HEK293 (cell line): ENCODE results near the gene TUT1.

Experiments
- CTCF ChIP-seq: fragments of 450-650 bp; formaldehyde crosslinking; IDR thresholded peaks from 2 replicates; pipeline ENCODE4 v1.5.1; 2016; ENCODE audit warnings: missing biosample characterization, missing genetic modification characterization
- FEZF1 ChIP-seq: fragments of 450-650 bp; formaldehyde crosslinking; IDR thresholded peaks from 2 replicates; pipeline ENCODE4 v1.5.1; 2016; ENCODE audit warnings: missing biosample characterization, missing genetic modification characterization
- PATZ1 ChIP-seq: fragments of 450-650 bp; formaldehyde crosslinking; IDR thresholded peaks from 2 replicates; pipeline ENCODE4 v1.5.1; 2016; ENCODE audit warnings: missing biosample characterization, missing genetic modification characterization
- PRDM6 ChIP-seq: fragments of 450-650 bp; formaldehyde crosslinking; IDR thresholded peaks from 2 replicates; pipeline ENCODE4 v1.5.1; 2017; ENCODE audit warnings: missing biosample characterization, missing genetic modification characterization
- ZBTB21 ChIP-seq: fragments of 450-650 bp; formaldehyde crosslinking; IDR thresholded peaks from 2 replicates; pipeline ENCODE4 v1.5.1; 2017; ENCODE audit warnings: missing biosample characterization, missing genetic modification characterization
- ZFP3 ChIP-seq: fragments of 450-650 bp; formaldehyde crosslinking; IDR thresholded peaks from 2 replicates; pipeline ENCODE4 v1.5.1; 2016; ENCODE audit warnings: low read depth, missing biosample characterization, missing genetic modification characterization
- ZNF114 ChIP-seq: fragments of 450-650 bp; formaldehyde crosslinking; IDR thresholded peaks from 2 replicates; pipeline ENCODE4 v1.5.0; 2017; ENCODE audit warnings: missing biosample characterization, missing genetic modification characterization
- ZNF274 ChIP-seq, 2 experiments: fragments of 200-500 bp in 1 of 2; fragments of 450-650 bp in 1 of 2; sonication (Bioruptor generic) in 1 of 2; formaldehyde crosslinking in 1 of 2; IDR thresholded peaks; 2 replicates each; pipeline versions ENCODE4 v1.5.1 to v1.6.1; 2014 to 2016; ENCODE audit warnings: borderline replicate concordance in 1 of 2, inconsistent platforms in 1 of 2, low read length in 1 of 2, missing biosample characterization in 1 of 2, missing genetic modification characterization in 1 of 2
- ZNF423 ChIP-seq: fragments of 450-650 bp; formaldehyde crosslinking; IDR thresholded peaks from 2 replicates; pipeline ENCODE4 v1.5.1; 2016; ENCODE audit warnings: missing biosample characterization, missing genetic modification characterization

DNA sequence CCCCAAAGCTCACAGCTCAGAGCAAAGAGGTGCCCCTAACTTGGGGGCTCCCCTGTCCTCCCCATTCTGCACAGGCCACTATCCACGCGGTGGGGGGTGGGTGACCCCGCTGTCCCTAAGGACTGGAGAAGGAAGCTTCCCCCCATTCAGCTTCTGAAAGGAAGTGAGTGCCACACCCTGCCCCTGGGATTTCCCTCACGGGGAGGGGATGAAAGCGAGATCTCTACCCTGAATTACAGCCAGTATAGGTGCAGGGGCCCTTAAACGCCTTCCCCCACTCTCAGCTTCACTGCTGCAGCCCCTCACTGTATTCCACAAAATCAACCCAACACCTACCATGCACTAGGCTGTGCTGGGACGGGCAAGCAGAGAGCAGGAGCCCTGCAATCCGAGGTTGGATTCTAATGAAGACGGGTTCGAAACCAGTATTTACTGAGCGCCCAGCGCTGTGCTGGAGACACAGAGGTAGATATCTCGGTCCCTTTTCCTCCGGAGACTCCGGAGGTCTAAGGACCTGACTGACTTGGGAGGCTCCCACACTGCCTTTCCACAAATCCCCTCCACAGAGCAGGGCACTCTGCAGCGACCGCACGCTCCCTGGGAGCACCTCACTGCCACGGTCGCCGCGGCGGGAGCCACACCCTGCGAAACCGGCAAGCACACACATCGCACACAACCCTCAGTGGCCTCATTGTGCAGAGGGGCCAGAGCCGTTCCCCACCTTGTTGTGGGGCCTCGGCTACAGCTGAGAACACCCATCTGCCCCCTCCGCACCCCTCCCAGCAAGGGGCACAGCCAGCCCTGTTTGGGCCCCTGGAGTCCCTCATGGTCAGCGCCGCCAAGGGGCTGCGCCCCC is 46.5 kb downstream of the TUT1 start:
- no peak for TF ChIP-seq PRDM6 (tag by site-specific recombination)
- TF ChIP-seq ZFP3 (tag by site-specific recombination), result no peak
- no peak for TF ChIP-seq FEZF1
- TF ChIP-seq CTCF (tag by site-specific recombination), result no peak
- TF ChIP-seq ZNF274 (IDR thresholded peaks at IDR 0.05; ENCODE audit: low read length), result no peak
- no peak for TF ChIP-seq ZNF274 (tag by site-specific recombination; IDR thresholded peaks at IDR 0.05; ENCODE audit: borderline replicate concordance)
- TF ChIP-seq ZBTB21, result no peak
- no peak for TF ChIP-seq PATZ1 (tag by site-specific recombination)
- no peak for TF ChIP-seq ZNF423 (tag by site-specific recombination)
- TF ChIP-seq ZNF114 (tag by site-specific recombination), result no peak
